ENCODE measurements around the gene ATP9B. TPM values are rescaled to one million over a fixed set of nuclear protein-coding genes. Genes with fewer than 3 reads are reported as not detected.

ATP9B gene
- total and polyA plus RNA-seq, 2 experiments from 2014 or later = 8.5 to 12.8 TPM

DNA sequence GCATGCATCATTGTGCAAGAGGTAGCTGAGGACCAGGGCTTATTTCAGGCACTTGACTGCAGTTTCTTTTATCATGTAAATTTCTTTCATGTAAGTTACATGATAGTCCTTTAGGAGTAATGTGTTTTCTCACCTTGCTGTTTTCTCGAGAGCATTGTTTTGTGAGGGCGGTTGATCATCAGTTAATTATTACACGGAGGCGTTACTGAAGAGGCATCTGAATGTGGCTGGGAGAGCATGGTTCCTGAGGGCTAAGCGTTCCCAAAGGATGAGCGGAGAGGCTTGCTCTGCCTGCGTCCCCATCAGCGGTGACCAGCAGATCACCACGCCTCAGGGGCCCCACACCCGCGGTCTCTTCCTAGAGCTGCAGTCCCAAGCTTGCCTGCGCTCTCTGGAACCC lies 170.4 kb downstream of the ATP9B start:
- Histone ChIP-seq H3K9ac (no peak overlapping the region), H3K9me3 (ENCODE audit: low read depth) (no peaks in the 10 kb centered on the region), H3K4me3 (no peak overlapping the region), H3K27me3 (replicated peaks; ENCODE audit: insufficient read depth) (no peaks in the 10 kb centered on the region), H3F3A (ENCODE audit: insufficient read depth) (no peaks in the 10 kb centered on the region), H2AFZ (no peak overlapping the region), H3K9me2 (ENCODE audit: insufficient read depth) (no peaks in the 10 kb centered on the region), H3K36me3 (ENCODE audit: low read depth) (no peaks in the 10 kb centered on the region), H3K4me1 (ENCODE audit: insufficient read depth) (no peaks in the 10 kb centered on the region), H3K4me2 (ENCODE audit: unreplicated experiment) (no peak overlapping the region), H3K27ac (no peak overlapping the region), H3K79me2 (ENCODE audit: insufficient read depth) (no peaks in the 10 kb centered on the region), H4K20me1 (ENCODE audit: insufficient read depth) (no peaks in the 10 kb centered on the region)
- in situ Hi-C loops (cut with MboI) = no loop called here
- 97 to 99% methylated on average over 12 of the region's 12 CpGs for WGBS, 2 experiments (ENCODE audit: low coverage in 1 of 2, low lambda C conversion rate in 2 of 2, missing lambda C conversion rate in 2 of 2)
- no peak for DNase-seq
- TF ChIP-seq EZH2phosphoT487 (IDR thresholded peaks at IDR 0.05; ENCODE audit: insufficient read depth, low read depth) (no peak), EZH2 (IDR thresholded peaks at IDR 0.05; ENCODE audit: insufficient read depth, poor library complexity, severe bottlenecking) (no peak)

- Histone ChIP-seq H3F3A (ENCODE audit: insufficient read depth) (no peaks in the 10 kb centered on the region), H3K4me3 (no peak overlapping the region), H4K20me1 (ENCODE audit: insufficient read depth) (no peaks in the 10 kb centered on the region), H3K36me3 (ENCODE audit: low read depth) (no peaks in the 10 kb centered on the region), H3K4me2 (ENCODE audit: unreplicated experiment) (no peak overlapping the region), H3K27ac (no peak overlapping the region), H3K9me3 (ENCODE audit: low read depth) (no peaks in the 10 kb centered on the region), H3K27me3 (replicated peaks; ENCODE audit: insufficient read depth) (no peaks in the 10 kb centered on the region), H3K9me2 (ENCODE audit: insufficient read depth) (no peaks in the 10 kb centered on the region), H3K9ac (no peak overlapping the region), H2AFZ (no peak overlapping the region), H3K79me2 (ENCODE audit: insufficient read depth) (no peaks in the 10 kb centered on the region), H3K4me1 (ENCODE audit: insufficient read depth) (no peaks in the 10 kb centered on the region)
- 92 to 93% methylated on average over 8 of the region's 8 CpGs for WGBS, 2 experiments (ENCODE audit: low coverage in 1 of 2, low lambda C conversion rate in 2 of 2, missing lambda C conversion rate in 2 of 2)
- TF ChIP-seq EZH2phosphoT487 (IDR thresholded peaks at IDR 0.05; ENCODE audit: insufficient read depth, low read depth) (no peak), EZH2 (IDR thresholded peaks at IDR 0.05; ENCODE audit: insufficient read depth, poor library complexity, severe bottlenecking) (no peak)
- in situ Hi-C loops (cut with MboI) = no loop called here
- no peak for DNase-seq
Measured at GRCh38 chr18:79241755-79242154, 172.6 kb downstream of the ATP9B start.

GRCh38 chr18:79242246-79242645 lies 173.1 kb downstream of the ATP9B start:
- H3K27ac ChIP-seq = no peak overlapping the region
- no peaks in the 10 kb centered on the region for H3K9me3 ChIP-seq (ENCODE audit: low read depth)
- no peaks in the 10 kb centered on the region for H3K4me1 ChIP-seq (ENCODE audit: insufficient read depth)
- H3K4me2 ChIP-seq (ENCODE audit: unreplicated experiment) = no peak overlapping the region
- WGBS, 2 experiments (ENCODE audit: low coverage in 1 of 2, low lambda C conversion rate in 2 of 2, missing lambda C conversion rate in 2 of 2) = 96 to 98% methylated on average over 5 of the region's 5 CpGs
- H3K9ac ChIP-seq = no peak overlapping the region
- no peaks in the 10 kb centered on the region for H4K20me1 ChIP-seq (ENCODE audit: insufficient read depth)
- H3K79me2 ChIP-seq (ENCODE audit: insufficient read depth) = no peaks in the 10 kb centered on the region
- no peak overlapping the region for H2AFZ ChIP-seq
- no peak for DNase-seq
- in situ Hi-C loops (cut with MboI) = no loop called here
- no peak for TF ChIP-seq EZH2phosphoT487 (IDR thresholded peaks at IDR 0.05; ENCODE audit: insufficient read depth, low read depth)
- no peak for TF ChIP-seq EZH2 (IDR thresholded peaks at IDR 0.05; ENCODE audit: insufficient read depth, poor library complexity, severe bottlenecking)
- no peaks in the 10 kb centered on the region for H3K36me3 ChIP-seq (ENCODE audit: low read depth)
- H3F3A ChIP-seq (ENCODE audit: insufficient read depth) = no peaks in the 10 kb centered on the region
- no peaks in the 10 kb centered on the region for H3K27me3 ChIP-seq (replicated peaks; ENCODE audit: insufficient read depth)
- H3K4me3 ChIP-seq = no peak overlapping the region
- H3K9me2 ChIP-seq (ENCODE audit: insufficient read depth) = no peaks in the 10 kb centered on the region

- H3K9me3 ChIP-seq (ENCODE audit: low read depth) = no peaks in the 10 kb centered on the region
- no peaks in the 10 kb centered on the region for H3K9me2 ChIP-seq (ENCODE audit: insufficient read depth)
- WGBS, 2 experiments (ENCODE audit: low coverage in 1 of 2, low lambda C conversion rate in 2 of 2, missing lambda C conversion rate in 2 of 2) = 84 to 88% methylated on average over 8 to 20 of the region's 23 CpGs
- H3K27me3 ChIP-seq (replicated peaks; ENCODE audit: insufficient read depth) = no peaks in the 10 kb centered on the region
- no peak overlapping the region for H3K4me2 ChIP-seq (ENCODE audit: unreplicated experiment)
- no peaks in the 10 kb centered on the region for H3K79me2 ChIP-seq (ENCODE audit: insufficient read depth)
- H3K4me1 ChIP-seq (ENCODE audit: insufficient read depth) = no peaks in the 10 kb centered on the region
- no peak overlapping the region for H3K9ac ChIP-seq
- H3K36me3 ChIP-seq (ENCODE audit: low read depth) = no peaks in the 10 kb centered on the region
- DNase-seq = peak; percentile 1
- H2AFZ ChIP-seq = no peak overlapping the region
- H3K4me3 ChIP-seq = no peak overlapping the region
- in situ Hi-C loops (cut with MboI) = no loop called here
- TF ChIP-seq EZH2phosphoT487 (IDR thresholded peaks at IDR 0.05; ENCODE audit: insufficient read depth, low read depth) = no peak
- no peak for TF ChIP-seq EZH2 (IDR thresholded peaks at IDR 0.05; ENCODE audit: insufficient read depth, poor library complexity, severe bottlenecking)
- H3F3A ChIP-seq (ENCODE audit: insufficient read depth) = no peaks in the 10 kb centered on the region
- no peaks in the 10 kb centered on the region for H4K20me1 ChIP-seq (ENCODE audit: insufficient read depth)
- no peak overlapping the region for H3K27ac ChIP-seq
Measured at GRCh38 chr18:79245517-79246001, 176.4 kb downstream of the ATP9B start.

Data from GM23248 (cell line).